ENCODE data around the gene ARL4D.
"Not testable (repeated sequence)": the region's sequence is repeated elsewhere in the genome, so short reads cannot be mapped to it uniquely, and the experiment has no call there.

- not testable (repeated sequence) for TF ChIP-seq CTCF, POLR2A (IDR thresholded peaks at IDR 0.05)
Observed at GRCh38 chr17:43394696-43395095, 4.1 kb upstream of the ARL4D start.

Data from heart left ventricle (tissue), 13 donors.